Omental fat pad (tissue), 4 donors: ENCODE data around the gene SIL1. TPM values are rescaled to one million over a fixed set of nuclear protein-coding genes. Genes with fewer than 3 reads are reported as not detected.

ENCODE experiments used
- ATAC-seq: fragments of 150-250 bp; one replicate; pipeline ENCODE4 v1.9.1; 2016; ENCODE audit warnings: mild to moderate bottlenecking, moderate library complexity; ENCODE audit not compliant: low FRiP score
- DNase-seq: peaks from one replicate; pipeline ENCODE4 v3.0.0-alpha.2; 2019; ENCODE audit warnings: low spot score
- total RNA-seq, 4 donors: library from RNA; depleted of rRNA; stranded (reverse); fragments of >200 nt; gene quantifications; one replicate each; pipeline ENCODE4 v1.1.0, GENCODE V29; 2016
- TF ChIP-seq, protein P1 (sequence below), 3 donors: fragments of 450-650 bp; IDR thresholded peaks; one replicate each; pipeline ENCODE4 v1.5.1; 2016 to 2017; ENCODE audit warnings: antibody characterized with exemption in 3 of 3, mild to moderate bottlenecking in 3 of 3, moderate library complexity in 2 of 3

The SIL1 gene
- total RNA-seq, 4 donors from 2014 or later: 34.7 to 66.0 (median 38.9) TPM

DNA sequence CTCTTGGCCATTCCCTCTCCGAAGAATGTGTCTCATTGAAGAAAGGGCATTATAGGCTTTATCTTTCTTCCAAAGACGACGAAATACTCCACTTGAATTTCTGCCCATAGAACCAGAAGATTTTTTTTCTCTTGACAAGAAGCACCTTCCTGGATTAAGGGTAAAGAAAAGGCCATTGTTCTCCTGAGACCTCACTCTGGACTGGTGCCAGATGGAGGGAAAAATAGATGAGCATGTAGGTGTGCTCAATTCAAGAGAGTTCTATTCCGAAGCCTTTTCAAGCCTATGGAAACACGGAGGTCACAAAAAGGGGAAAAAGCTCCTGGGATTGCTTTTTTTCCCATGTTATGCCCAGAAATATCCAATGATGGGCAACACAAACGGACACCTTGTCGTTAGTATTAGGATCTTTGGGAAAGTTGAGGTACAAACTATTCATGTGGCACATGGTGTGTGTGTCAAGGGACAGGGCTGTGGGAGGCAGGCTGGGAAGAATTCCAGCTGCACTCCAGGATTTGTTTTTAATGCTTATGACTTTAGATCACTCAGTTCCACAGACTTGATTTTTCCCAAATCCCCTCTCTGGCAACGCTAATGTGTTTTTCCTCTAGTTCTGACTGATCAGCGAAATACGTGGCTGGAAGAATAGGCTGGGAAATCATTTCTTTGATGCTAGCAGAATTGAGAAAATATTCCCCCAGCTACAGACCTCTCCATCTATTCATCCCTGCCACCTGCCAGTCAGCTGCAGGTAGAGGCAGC lies 89.9 kb downstream of the SIL1 start:
- TF ChIP-seq, protein P1, sequence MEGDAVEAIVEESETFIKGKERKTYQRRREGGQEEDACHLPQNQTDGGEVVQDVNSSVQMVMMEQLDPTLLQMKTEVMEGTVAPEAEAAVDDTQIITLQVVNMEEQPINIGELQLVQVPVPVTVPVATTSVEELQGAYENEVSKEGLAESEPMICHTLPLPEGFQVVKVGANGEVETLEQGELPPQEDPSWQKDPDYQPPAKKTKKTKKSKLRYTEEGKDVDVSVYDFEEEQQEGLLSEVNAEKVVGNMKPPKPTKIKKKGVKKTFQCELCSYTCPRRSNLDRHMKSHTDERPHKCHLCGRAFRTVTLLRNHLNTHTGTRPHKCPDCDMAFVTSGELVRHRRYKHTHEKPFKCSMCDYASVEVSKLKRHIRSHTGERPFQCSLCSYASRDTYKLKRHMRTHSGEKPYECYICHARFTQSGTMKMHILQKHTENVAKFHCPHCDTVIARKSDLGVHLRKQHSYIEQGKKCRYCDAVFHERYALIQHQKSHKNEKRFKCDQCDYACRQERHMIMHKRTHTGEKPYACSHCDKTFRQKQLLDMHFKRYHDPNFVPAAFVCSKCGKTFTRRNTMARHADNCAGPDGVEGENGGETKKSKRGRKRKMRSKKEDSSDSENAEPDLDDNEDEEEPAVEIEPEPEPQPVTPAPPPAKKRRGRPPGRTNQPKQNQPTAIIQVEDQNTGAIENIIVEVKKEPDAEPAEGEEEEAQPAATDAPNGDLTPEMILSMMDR (IDR thresholded peaks at IDR 0.05): no peak
- DNase-seq (no peak), ATAC-seq (no peak)

DNA sequence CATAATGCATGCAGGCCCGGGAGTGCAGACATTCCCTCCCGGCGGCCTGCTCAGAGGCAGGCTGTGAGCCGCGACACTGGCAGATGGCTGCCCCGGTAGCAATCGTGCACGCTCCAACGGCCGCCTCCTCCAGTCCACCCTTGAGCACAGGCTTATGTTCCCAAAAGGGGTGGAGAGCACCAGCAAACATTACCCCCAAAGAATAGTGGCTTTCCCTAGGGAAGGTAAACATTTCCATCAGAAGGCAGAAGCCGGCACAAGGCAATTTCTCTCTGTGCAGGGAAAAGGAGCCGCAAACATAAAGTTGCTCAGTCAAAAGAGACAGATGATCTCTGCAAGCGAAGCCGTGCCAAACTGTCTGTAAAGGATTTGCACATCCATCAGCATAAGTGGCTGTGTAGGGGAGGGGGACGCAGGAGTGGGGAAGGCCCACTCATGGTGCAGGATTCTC lies 92.5 kb downstream of the SIL1 start:
- ATAC-seq: no peak
- TF ChIP-seq, protein P1 (IDR thresholded peaks at IDR 0.05): no peak

GRCh38 chr5:139104577-139105276 lies 93.4 kb downstream of the SIL1 start:
- ATAC-seq (peak; percentile 99), DNase-seq (peak; percentile 25)
- TF ChIP-seq, protein P1 (IDR thresholded peaks at IDR 0.05): no peak

More for the DNA sequence above, 92.5 kb downstream of the SIL1 start:
- DNase-seq: no peak

GRCh38 chr5:139103762-139104161 lies 94.4 kb downstream of the SIL1 start:
- no peak for DNase-seq
- TF ChIP-seq, protein P1 (IDR thresholded peaks at IDR 0.05): no peak
- ATAC-seq: no peak

- ATAC-seq (no peak), DNase-seq (no peak)
- TF ChIP-seq, protein P1 (IDR thresholded peaks at IDR 0.05): no peak
Observed at GRCh38 chr5:139100825-139101224, 97.3 kb downstream of the SIL1 start.

GRCh38 chr5:139094154-139095131 lies 103.7 kb downstream of the SIL1 start:
- TF ChIP-seq, protein P1 (IDR thresholded peaks at IDR 0.05): no peak
- ATAC-seq (no peak), DNase-seq (no peak)
